GM18502 (cell line): ENCODE measurements around the gene AVPI1.
A peak's percentile ranks its signal among the peaks of the same experiment; 100 is the strongest.
"Not testable (repeated sequence)": the region's sequence is repeated elsewhere in the genome, so short reads cannot be mapped to it uniquely, and the experiment has no call there.

ENCODE experiments used
- ATAC-seq: cut with Tn5 transposase; IDR thresholded peaks from one replicate; pipeline ENCODE4 v1.9.1; 2021; ENCODE audit warnings: mild to moderate bottlenecking; ENCODE audit not compliant: unreplicated experiment, poor library complexity

AVPI1 gene

DNA sequence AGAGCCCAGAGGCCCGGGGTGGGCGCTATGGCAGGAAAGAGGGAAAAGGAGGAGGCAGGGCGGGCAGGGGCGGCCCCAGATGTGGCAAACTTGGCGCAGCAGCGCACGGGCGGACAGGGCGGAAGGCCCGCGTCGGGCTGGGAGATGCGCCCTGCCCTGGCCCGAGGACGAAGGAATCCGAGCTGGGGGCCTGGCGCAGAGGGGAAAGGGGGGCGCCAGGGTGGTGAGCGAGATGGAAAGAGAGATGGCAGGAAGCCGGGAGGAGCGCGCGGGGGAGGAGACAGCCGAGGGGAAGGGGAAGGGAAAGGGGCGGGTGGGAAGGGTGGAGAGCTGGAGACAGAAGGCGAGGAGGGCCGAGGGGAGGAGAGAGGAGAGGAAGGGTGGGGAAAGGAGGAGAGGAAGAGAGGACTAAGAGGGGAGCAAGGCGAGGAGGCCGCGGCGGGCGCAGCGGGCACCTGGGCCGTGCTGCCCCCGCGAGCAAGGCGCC is 26.3 kb upstream of the AVPI1 start, which contains the start of gene MARVELD1:
Gene MARVELD1 (plus strand): TSS at position 392 of the 487 bp plus-strand sequence. CDS start 147 bp downstream, outside the sequence.
- no peak for ATAC-seq

DNA sequence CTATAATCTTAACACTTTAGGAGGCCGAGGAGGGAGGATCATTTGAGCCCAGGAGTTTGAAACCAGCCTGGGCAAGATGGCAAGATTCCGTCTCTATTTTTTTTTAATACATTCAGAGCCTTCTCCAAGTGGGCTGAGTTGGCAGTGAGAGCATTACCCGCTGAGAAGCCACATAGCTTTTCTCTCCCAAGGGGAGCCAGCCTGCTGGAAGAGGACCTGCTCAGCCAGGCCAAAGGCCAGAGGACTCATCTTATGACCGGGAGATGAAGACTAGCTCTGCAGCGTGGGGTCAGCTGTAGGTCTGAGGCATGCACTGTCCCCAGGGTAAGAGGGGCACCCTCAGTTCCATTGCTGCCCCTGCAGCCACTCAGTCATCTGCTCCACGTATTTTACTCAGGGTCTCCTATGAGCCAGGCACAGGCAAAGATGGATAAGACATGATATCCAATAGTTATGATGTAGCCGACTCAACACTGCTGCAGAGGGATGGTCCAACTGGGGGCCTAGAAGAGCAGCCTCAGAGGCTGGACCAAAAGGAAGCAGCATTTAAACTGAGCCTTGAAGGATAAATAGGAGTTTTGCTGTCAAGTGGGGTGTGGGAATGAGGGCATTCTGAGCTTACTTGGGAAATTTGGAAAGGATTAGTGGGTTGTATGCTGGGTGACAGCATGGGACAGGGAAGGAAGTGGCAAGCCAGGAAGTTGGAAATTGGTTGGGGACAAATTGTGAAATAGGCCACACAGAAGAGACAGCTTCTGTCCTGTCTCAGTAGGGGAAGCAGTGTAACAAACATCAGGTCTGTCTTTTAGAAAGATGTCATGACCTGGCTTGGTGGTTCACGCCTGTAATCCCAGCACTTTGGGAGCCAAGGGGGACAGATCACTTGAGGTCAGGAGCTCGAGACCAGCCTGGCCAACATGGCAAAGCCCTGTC is 24.9 kb upstream of the AVPI1 start:
- ATAC-seq = no peak

DNA sequence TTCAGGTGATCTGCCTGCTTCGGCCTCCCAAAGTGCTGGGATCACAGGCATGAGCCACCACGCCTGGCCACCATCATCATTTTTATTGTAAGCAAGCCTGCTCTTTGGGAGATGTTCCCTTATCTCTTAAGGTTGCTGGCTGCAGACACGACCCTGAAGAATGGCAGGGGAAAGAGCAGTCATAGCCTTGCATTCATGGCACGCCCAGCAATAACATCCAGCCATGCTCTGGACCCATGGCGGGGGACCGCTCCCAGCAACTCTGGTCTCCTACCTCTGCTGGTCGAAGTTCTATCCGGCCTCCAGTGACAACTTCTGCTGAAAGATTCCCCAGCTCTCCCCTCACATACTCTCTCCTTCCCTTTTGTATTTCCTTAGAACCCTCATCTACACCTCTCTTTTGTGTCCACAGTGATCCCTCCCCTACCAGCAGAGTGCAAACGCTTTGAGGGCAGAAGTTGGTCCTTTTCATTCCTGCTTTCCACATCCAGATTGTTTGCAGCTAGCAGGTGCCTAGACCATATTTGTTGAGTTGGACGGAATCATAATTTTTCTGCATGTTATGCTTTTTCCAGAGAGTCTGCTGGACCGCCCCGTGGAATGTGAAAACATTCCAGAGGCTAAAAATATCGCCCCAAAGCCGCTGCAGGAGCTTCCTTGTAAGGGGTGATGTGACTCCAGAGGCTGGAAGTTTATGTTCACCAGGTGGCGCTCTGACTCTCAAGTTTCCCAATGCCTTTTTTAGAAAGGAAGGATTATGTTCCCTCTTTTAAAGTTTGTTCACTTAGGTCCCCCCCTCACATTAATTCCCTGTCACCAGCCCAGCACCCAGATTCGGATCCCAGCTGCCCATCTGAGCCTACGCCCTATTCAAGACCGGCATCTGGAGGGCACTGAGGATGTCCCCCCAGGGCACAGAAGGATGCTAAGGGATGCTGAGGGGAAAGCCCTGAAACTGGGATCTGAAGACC is 22.2 kb upstream of the AVPI1 start:
- no peak for ATAC-seq

DNA sequence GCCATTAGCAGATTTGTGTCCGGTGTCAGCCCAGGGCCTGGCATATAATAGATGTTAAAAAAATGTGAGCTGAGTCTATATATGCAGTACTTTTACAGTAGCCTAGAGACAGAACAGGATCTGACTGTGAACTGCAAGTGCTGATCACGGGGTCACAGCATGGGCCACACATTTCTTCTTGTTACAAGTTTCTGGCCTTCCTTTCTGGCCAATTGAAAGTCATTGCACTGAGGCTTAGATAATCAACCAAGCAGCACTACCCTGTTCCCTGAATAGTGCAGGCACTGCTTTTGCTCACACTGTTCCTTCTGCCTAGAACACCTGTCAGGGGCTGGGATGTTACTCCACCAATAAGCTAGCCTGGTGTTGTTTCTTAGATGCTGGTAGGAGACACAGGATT is 21.1 kb upstream of the AVPI1 start:
- no peak for ATAC-seq

DNA sequence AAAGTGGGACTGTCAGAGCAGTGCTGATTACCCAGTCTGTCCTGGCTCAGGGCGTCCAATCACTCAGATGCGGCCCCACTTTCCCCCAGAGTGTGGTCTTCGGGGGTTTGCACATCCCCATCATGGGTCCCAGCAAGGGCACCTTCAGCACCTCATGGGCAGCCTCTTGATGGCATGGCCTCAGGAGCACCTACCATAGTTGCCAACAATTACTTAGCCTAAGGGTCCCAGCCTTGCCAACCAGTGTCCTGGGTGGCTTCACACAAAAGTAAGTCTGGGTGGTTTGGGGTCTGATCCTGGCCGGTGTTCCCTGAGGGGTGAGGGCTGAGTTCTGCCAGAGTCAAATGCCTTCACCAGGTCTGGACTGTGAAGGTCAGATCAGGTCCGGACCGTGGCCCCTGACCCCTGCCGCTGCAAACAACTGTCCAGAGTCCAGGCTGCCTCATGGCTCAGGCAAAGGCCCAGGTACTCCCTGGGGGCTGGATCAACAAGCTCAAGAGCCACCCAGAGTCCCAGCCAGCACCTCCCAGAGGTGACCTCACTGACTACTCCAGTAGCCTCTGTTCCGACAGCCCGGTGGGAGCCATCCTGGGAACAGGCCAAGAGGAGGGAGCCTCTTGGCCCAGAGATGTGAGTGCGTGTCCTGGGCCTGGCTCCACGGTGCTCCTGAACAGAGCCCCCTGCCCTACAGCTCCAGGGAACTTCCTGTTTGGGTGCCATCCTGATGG is 20.3 kb upstream of the AVPI1 start:
- ATAC-seq = no peak

DNA sequence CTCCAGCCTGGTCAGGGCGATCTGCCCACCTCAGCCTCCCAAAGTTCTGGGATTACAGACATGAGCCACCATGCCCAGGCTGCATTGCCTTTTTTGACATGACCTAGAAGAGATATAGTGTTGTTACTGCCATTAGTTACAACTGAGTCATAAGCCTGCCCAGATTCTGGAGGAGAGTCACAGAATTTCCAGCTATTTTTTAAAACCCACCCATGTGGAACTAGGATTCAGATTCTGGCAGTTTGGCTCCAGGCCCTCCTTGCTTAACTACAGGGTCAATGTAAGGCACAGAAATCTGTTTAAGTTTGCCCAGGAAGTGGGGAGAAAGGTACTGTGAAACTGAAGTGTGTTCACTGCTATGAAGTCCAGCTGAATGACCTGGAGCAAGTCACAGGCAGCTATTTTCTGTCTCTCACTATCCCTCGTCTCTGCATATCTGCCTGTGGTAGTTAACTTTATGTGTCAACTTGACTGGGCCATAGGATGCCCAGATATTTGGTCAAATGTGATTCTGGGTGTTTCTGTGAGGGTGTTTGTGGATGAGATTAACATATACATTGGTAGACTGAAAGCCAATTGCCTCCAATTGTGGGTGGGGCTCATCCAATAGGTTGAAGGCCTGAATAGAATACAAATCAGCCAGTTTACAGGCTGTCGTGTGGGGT is 18.1 kb upstream of the AVPI1 start:
- ATAC-seq = no peak

DNA sequence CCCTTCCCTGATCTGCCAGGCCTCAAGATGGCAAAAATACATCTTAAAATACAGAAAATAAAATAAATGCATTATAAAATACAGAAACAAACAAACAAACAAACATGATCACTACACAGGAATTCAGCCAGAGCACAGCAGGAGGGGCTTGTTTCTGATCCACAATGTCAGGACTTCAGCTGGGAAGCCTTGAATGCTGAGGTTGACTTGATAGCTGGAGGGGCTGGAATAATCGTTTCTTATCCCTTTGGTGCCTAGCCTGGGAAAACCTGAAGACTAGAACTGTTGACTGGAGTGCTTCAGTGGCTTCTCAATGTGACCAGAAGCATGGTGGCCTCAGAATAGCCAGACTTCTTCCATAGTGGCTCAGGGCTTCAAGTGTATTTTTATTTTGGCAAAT is 17.3 kb upstream of the AVPI1 start:
- ATAC-seq = no peak

DNA sequence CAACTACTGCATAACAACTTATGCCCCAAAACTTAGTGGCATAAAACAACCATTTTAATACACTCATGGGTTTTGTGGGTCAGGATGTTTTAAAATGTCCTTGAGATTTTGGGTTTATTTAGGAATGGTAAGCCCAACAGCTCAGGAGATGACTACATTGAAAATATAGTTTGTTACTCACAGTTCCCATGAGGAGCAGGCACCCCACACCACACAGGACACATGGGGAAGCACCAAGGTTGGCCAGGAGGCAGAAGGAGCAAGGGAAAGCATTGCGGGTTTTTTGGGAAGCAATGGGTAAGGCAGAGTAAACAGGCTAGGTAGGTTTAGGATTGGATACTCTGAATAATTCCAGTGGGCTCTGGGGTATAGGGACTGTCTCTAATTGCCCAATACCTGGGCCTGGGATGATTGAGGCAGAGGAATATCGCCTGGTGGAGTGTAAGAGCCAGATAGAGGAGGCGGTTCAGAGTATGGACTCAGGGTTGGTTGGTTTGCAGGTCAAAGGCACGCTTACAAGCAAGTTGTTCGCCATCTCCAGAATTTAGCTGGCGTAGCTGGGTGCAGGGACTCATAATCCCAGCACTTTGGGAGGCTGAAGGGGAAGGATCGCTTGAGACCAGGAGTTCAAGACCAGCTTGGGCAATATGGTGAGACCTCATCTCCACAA is 16.5 kb upstream of the AVPI1 start:
- ATAC-seq = no peak

DNA sequence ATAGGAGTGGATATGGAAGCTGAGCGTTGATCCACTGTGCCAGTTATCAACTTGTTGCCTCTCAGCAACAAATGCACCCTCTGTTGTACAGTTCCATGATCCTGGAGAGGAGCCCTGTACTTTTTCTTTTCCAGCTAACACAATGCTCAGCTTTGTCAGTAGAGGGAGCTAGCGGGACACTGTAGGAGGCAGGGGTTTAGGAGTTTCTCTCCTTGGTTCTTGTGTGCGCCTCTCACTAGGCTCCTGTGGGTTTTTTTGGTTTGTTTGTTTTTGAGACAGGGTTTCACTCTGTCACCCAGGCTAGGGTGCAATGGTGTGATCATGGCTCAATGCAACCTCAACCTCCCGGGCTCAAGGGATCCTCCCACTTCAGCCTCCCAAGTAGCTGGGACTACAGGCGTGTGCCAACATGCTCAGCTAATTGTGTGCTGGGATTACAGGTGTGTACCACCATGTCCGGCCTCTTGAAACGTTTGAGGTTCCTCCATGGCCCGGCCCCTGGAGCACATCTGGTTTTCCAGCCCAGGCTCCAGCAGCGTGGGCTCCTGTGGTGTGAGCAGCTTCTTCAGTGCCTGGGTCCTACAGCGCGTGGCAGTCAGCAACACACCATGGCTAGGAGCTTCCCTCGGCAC is 14.5 kb upstream of the AVPI1 start:
- peak; percentile 79 for ATAC-seq

DNA sequence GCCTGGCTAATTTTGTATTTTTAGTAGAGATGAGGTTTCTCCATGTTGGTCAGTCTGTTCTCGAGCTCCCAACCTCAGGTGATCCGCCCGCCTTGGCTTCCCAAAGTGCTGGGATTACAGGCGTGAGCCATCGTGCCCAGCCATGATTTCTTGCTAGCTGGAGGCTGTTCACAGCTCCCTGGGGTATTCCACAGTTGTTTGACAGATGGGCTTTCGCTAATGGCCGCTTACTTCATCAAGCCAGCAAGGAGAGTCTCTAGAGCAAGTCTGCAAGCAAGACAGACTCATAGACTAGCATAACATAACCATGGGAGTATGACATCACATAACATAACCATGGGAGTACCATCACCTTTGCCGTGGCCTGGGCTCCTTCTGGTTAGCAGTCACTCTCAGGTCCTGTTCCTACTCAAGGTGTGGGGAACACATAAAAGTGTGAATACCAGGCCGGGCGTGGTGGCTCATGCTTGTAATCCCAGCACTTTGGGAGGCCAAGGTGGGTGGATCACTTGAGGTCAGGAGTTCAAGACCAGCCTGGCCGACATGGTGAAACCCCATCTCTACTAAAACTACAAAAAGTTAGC is 11.1 kb upstream of the AVPI1 start:
- not testable (repeated sequence) for ATAC-seq

DNA sequence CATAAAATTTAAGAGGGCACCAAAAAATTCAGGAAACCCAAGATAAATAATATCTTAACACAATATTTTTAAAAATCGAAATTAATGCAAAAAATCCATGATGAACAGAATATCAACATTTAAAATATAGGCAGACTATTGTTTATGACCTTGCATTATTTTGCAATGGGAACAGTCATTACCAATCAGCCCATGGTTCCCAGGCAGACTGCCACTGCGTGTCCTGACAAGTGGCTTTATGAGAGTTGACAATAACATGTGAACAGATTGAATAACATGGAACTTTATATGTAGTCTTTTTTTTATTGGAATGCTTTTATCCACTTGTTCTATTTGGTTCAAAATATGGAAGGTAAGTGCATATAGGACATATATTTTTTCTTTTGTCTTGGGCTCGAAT is 3.1 kb upstream of the AVPI1 start:
- ATAC-seq = no peak

DNA sequence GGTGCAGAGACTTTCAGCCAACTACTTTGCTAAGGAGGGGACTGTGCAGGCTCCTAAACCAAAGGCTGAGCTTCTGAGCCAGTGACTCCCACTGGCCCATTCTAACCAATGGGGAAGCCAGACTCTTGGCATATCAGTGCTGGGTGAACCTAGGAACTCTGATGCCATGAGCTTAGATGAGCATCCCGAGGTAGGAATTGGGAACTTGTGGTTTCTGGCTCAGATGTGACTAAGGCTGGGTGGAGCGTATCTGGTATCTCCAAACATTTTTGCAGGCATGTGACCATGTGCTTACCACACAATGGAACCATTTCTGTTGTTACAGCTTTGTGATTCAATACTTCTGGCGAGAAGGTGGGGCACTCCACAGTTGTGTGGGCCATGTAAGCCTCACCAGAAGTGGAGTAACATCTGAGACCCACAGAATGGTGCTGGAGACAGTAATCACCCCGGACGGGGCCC is 2.5 kb upstream of the AVPI1 start:
- ATAC-seq = no peak

DNA sequence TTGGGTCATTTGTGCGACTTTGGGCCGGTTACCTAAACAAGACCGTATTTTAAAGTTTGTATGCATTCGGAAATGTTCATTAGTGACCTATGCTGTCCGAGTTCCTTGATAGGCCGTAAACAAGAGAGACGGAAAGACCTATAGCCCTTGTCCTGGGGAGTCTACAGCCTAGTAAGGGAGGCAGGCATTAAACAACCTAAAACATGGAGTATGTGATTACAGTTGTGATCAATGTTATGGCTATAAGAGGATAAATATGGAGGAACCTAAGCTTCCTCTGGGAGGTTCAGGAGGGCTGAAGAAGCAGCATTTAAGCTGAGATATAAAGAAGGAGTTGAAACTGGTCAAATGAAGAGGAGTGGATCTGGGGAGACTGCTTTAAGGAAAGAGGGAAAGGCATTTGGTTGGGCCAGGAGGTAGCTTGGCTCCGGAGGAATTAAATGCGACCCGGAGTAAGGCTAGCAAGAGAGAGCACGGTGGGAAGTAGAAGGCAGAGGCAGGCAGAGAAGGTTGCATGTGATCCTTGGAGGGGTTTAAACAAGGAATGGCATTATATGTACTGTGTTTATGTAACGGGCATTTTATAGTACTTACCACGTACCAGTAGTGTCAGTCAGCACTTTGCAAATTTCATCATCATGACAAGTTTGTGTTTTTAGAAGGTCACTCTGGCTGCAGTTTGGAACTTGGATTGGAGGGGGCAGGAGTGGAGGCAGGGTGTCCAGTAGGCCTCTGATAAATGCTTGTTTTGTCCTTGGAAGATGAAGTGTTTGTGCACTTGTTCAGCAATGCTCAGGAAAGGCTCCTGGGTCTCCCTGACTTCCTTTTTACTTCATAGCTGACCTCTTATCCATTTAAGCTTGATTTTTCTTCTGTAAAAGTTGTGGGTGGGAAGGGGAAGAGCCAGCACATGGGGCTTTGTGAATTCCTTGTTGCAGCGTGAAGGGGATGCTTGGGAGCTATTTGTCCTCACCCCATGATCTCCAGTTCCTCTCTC is 1.0 kb upstream of the AVPI1 start:
- ATAC-seq = no peak

DNA sequence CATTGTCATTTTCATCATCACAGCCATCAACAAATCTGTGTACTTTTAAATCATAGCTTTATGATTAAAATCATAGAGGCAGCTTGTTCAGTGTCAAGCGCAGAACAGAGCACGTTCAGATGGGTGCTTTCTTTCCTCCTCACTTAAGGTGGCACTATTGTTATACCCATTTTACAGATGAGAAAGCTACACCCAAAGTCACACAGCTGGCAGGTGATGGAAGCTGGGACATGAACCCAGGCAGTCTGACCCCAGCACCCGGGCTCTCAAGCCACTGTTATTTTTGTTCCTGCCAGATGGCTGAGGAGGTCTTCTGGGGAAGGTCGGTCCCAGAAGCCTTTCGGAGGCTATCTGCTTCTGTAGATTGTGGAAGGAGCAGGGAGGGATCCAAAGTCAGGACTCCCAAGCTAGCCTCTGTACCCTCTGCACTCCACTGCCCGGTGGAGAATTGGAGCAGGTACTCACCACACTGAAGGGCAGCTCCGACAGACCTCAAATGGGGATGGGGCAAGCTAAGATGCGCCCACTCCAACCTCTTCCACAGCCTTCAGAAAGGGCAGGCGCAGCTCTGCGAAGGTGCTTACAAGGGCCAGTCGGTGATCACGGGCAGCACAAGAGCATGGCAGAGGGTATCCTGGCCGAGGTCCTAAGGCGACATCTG is 610 bp downstream of the AVPI1 start:
- peak; percentile 13 for ATAC-seq

DNA sequence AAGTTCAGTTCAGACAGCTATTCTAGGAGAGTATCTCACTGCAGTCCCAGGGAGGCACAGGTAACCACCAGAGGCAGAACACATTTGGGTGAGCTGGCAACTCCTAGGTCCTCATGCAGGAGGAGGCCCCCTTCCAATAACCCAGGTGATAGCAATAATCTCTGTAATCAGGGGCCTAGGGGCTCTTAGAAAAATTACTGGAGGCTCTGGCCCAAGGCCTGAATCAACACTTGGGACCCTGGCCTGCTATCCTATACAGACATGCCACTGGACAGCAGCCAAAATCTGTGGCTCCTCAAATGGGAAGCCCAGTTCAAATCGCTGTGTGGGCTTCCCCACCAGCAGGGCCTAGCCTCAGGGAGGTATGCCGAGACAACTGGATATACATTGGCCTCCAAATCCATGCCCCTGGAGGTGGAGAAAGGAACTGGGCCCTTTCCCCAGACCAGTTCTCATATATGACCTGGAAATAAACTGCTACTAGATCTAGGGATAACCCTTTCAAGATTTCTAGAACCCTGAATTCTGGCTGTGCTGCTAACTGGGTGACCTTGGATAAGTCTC is 1.6 kb downstream of the AVPI1 start:
- ATAC-seq = no peak

DNA sequence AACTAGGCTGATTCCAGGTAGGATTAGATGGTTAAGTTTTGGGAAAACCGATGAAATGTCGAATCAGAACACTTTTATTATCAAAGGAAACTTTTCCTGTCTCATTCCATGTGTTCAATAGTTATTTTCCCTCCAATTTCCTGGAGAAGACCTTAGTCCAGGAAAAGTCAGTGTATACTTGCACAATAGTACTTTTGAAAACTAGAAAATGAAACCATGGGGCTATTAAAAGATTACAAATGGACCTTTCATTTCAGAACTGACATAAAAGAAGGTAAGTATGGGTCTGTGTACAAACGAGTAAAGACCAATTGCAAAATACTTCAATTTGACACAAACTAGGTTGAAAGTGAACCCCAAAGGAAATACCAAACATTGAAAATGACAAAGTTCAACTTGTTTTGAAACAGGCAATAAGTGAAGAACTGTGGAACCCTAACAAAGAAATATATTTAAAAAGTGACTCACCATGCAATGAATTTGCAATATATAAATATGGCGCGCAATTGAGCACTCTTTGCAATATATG is 2.1 kb downstream of the AVPI1 start:
- no peak for ATAC-seq
